HG02759 (cell line): Measurements from ENCODE around the gene ABI1.
"Not testable (repeated sequence)": the region's sequence is repeated elsewhere in the genome, so short reads cannot be mapped to it uniquely, and the experiment has no call there.

Experiments used
- ATAC-seq: cut with Tn5 transposase; IDR thresholded peaks from one replicate; pipeline ENCODE4 v1.9.1; 2021; ENCODE audit warnings: mild to moderate bottlenecking, moderate library complexity; ENCODE audit not compliant: unreplicated experiment

The ABI1 gene

DNA sequence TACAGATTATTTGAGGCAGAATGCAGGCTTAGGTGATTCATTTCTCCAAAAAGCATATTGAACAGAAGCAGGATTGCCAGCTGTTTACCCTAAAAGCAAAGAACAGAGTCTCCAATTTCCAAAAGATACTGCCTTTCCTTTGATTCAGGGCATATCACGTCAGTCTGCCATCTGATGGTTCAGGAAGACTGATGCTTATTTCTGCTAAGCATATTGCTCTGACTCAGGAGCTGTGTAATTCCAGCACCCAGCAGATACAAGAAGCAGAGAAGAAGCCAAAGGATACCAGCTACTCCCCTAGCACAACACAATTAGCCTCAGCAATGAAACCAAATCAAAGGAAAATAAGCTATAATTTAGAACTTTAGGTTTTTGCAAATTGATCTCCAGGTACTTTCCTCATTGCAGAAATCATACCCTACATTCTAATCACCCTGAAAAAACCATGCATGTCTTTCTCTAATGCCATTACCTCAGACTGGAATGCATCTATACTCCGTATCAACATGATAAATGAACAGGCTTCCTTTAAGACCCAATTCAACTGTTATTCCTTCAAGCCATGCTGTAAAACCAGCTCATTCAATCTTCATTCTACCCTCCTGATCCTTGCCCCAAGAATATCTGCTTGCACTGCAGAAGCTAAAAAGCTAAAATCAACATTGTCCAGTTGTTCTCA, 55.1 kb downstream of the ABI1 start:
- no peak for ATAC-seq

DNA sequence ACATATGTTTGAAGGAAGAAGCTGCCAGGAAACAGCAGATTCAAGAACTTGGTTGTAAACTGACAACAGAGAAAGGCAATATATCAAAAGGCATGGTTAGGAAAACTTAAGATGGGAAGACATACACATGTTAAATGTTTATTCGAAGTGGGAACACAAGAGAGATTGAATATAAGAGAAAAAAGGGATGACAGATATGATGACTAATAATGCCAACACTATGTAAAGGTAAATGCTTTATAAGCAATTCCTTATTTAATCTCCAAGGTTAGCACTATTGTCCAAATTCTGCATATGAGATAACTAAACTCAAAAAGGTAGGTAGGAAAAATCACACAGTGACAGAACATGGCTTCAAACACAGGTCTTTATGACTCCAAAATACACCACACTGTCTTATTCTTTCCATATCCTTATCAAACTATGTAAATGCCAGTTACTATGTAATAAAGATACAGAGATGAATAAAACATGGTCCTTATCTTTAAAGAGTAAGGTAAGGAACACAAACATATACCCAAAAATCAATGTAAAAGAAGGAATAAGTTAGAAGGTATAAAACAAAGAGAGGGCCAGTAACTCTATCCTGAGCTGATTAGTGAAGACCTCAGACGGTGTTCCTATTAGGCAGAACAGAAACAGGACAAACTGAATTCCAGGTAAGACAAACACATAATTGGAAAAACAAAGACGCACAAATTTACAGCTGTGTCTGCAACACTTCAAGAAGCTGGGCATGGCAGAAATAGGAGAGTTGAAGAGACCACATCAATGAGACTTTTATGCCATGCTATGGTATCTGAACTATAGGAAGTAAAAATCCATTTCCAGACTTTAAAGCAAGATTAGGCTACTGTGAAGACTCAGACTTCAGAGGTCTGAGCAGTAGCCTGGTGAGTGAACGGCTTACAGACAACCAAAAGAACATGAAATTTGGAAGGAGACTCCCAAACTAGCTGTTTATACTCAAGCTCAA, 56.1 kb downstream of the ABI1 start:
- ATAC-seq, result no peak

DNA sequence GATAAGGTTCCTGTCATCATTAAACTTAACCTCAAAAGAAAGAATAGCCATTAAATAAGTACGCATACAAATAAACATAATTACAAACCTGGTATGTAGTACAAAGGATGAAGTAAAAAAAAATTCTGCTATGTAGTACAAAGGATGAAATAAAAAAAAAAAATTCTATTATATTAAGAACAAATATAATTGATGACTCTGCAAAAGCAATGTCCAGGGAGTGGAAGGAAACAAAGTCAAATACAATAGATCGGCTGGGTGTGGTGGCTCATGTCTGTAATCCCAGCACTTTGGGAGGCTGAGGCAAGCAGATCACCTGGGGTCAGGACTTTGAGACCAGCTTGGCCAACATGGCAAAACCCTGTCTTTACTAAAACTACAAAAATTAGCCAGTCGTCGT, 56.9 kb downstream of the ABI1 start:
- no peak for ATAC-seq

DNA sequence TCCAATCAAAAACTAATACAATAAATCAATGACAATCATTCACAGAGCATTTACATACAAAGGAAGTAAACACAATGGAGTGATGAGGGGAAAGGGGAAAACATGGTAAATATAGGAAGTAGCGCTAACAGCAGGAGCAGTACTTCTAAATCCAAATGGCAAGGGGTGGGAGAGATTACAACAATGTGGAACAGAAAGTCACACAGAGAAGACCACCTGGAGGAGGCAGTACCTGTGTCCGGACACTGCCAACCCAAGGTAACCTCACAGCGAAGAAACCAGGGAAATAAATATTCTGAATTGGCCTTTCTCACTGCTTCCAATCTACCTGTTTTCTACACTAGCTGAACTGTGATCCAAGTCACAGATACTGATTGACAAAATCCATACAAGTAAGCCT, 58.2 kb downstream of the ABI1 start:
- no peak for ATAC-seq

DNA sequence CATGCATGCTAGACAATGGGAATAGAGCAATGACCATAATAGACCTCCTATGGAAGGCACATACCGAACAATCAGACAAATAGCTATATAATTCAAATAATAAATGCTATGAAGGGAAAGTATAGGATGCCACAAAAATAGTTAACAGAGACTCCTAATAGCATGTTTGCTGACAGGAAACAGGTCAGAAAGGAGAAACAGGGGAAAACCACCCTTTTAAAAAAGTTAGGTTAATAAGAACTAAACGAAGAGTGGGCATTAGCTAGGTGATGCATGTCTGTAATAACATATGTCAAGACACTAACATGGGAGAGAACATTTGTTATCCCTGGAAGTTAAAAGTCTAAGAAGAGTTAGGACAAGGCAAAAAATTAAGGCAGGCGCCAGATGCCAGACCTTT, 58.9 kb downstream of the ABI1 start:
- ATAC-seq, result no peak

DNA sequence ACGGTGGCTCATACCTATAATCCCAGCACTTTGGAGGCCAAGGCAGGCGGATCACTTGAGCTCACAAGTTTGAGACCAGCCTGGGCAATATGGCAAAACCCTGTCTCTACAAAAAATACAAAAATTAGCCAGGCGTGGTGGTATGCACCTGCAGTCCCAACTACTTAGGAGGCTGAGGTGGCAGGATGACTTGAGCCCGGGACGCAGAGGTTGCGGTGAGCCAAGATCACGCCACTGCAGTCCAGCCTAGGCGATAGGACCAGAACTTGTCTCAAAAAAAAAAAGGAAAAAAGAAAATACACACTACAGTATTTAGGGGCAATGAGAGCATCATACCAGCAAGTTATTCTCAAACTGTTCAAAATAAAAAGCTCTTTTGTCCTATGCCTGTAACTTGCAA, 59.5 kb downstream of the ABI1 start:
- ATAC-seq, result no peak

DNA sequence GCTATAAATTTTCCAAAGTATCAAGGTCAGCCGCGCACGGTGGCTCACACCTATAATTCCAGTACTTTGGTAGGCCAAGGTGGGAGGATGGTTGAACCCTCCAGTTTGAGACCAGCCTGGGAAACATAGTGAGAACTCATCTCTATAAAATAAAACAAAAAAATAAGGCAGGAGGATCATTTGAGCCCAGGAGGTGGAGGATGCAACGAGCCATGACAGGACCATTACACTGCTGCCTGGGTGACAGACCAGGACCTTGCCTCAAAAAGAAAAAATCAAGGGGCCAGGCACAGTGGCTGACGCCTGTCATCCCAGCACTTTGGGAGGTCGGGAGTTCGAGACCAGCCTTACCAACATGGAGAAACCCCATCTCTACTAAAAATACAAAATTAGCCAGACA, 60.3 kb downstream of the ABI1 start:
- ATAC-seq, result no peak

DNA sequence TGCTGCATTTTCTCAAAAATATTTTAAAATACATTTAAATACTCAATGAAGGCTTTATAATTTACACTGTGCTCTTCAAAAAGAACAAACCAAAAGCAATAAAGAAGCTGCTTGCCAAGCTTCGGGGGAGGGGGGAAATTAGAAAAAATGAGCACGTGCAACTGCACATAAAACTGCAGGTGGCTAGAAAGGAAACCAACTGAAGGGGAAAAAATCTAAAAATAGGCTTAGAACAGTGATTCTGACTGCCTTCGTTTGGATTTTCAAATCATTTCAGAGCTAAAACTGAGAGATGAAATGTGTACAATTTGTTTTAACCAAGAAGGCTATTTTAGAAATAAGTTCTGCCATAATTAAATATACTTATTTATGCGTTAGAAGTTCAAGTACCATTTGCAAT, 61.4 kb downstream of the ABI1 start:
- ATAC-seq, result peak; percentile 65

DNA sequence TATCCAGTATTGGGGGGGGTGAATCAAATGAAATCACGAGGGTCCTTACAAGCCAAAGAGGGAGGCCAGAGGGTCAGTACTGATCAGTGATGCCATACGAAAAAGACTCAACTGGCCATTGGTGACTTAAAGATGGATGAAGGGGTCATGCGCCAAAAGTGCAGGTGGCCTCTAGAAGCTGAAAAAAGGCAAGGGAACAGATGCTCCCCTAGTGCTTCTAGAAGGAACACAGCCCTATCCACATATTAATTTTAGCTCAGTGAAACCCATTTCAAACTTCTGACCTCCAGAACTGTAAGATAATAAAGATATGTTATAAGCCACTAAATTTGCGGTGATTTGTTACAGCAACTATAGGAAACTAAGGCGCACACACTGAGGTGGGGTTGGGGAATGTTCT, 62.5 kb downstream of the ABI1 start:
- ATAC-seq, result no peak

DNA sequence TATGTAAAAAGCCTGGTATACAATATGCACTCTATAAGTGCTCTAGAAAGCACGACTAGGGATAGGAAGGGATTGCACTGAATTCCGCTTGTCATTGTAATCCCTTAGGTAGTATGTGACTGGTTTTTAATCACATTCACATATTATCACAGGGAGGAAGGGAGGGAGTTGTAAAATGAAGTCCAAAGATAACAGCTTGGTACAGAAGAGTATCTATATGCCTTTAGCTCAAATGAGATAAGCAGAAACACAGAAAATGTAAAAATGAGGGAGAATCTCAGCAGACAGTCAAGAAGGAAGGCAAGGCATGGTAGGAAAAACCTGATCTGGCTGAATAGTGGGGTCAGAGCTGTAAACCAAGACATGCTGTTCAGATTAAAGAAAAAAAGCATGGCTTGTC, 63.4 kb downstream of the ABI1 start:
- no peak for ATAC-seq

DNA sequence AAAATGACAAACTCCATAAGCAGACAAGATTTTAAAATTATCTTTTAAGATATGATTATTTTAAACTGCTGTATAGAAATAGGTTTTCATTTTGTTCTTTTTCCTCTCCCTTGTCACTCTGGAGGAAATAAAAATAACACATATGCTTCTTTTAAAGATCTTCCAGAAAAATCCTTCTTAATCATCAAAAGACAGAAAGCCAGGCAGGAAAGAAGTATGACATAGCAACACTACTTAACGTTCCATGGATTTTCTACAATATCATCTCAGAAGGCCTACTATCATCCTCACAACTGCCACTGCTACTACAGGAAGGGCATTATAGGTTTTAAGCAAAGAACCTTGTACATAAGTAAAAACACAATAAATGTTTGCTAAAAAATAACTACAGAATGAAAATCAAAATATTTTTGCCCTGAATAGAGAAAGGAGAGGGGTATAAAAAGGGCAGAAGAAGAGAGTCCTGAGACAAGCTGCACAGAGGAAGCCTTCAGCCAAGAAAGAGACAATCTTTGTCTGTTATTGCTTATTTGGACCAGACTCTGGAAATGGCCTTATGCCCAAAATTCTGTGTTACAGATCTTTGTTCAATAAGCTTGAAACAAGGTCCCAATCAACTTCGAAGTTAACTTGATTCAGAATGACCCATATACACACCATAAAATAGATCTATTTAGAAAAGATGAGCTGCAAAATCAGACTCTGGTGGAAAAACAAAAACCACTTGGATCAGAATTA, 67.8 kb downstream of the ABI1 start:
- ATAC-seq, result no peak

DNA sequence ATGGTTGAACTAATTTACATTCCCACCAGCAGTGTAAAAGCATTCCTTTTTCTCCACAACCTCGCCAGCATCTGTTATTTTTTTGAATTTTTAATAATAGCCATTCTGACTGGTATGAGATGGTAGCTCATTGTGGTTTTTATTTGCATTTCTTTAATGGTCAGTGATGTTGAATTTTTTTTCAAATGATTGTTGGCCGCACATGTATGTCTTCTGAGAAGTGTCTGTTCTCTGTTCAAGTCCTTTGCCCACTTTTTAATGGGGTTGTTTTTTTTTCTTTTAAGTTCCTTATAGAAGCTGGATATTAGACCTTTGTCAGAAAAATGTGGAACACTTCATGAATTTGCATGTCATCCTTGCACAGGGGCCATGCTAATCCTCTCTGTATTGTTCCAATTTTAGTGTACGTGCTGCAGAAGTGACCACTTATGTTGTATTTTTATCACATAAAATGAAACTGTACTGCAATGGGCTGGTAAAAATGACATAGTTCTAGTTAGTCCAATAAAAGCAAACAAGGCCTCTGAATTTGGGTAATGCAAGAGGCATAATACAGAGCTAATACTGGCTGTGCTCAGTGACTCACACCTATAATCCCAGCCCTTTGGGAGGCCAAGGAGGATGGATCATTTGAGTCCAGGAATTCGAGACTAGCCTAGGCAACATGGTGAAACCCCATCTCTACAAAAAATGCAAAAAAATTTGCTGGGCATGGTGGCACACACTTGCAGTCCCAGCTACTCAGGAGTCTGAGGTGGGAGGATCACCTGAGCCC, 70.3 kb downstream of the ABI1 start:
- ATAC-seq, result no peak

DNA sequence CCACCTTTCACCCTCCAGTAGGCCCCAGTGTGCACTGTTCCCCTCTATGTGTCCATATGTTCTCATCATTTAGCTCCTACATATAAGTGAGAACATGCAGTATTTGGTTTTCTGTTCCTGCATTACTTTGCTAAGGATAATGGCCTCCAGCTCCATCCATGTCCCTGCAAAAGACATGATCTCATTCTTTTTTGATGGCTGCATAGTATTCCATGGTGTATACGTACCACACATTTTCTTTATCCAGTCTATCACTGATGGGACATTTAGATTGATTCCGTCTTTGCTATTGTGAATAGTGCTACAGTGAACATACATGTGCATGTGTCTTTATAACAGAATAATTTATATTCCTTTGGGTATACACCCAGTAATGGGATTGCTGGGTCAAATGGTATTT, 71.0 kb downstream of the ABI1 start:
- not testable (repeated sequence) for ATAC-seq

DNA sequence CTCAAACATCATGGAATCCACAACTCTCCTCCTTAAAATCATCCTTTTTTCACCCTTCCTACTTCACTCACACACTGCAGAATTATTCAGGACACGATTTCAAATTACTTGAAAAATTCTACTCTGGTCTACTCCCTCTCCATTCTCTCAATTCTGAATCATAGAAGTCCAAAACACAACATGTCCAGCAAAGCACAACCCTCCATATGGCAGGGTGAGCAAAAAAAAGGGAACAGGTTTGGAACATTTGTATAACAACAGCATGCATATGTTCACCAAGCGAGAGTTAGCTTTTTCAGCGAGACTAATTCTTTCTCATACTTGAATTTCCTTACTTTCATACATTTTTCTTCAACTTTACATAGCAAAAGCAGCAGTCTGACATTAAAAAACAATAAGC, 73.4 kb downstream of the ABI1 start:
- no peak for ATAC-seq

DNA sequence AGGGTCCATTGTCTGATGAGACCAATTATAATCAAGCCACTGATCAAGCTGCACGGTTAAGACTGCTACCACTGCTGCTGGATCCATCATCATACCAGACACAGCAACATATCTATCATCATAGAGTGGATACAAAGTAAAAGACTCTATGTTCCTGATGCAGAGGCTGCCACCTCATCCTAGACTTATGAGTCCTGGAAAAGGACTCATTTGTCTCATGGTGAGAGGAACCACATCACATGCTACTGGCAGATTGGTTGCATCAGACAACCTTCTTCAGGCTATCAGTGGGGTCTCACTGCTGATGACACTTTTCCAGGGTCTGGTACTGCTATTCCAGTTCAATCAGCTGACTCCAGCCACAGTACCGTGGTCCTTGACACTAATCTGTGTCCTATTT, 79.0 kb downstream of the ABI1 start:
- peak; percentile 13 for ATAC-seq

DNA sequence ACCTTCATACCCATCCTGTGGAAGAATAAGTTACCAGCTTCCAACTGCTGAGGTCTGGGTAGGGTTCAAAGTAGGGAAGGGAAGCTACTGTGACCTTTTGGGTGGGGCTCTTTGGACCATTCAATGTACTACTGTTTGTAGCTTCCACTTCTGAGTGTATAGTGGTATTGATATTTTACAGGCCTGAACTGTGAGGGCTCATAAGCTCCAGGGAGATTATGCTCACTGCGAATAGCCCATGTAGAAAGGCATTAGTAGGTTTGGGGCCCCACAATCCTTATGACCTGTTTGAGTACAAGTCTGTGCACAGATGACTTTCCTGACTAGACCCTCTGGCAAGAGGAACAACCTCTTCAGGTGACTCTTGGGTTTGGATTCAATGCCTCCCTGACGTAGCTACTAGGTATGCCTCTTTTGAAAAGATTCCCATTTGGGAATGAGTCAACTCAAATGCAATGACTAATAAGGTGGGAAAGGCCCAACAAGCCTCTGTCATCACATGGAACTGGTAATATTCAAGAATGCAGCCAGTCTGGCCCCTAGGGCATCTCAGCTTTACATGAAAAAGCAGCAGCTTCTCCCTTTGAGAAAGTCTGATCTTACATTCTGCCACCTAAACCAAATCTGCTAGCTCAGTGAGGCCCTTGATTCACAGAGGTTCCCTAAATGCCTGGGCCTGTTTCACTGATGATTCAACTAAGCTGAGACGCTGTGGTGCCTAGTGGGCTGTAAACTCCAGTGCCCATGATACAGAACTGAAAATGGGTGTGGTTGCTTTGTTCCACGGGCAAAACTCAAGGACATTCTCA, 79.8 kb downstream of the ABI1 start:
- ATAC-seq, result peak; percentile 78

DNA sequence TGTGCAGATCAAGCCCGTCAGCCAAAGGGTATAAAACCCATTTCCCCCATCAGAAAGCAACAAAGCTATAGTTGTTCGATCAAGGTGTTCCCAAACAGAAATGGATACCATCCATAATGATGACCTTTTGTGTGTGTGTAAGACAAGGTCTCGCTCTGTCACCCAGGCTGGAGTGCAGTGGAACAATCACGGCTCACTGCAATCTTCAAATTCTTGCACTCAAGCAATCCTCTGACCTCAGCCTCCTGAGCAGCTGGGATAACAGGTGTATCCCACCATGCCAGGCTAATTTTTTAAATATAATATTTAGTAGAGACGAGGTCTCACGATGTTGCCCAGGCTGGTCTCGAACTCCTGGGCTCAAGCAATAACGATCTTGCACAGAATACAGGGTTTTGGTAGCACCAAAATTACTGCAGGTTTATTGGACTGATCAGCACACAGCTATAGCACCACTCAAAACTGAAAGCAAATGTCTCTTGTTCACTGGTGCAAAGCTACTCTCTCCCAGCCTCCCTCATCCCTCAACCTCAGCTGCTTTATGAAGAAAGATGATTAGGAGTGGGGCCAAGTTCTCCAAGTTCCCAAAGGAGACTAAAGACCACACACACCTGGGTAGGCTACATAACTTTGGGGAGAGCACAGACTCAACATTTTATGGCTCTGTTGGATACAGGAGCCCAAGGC, 80.5 kb downstream of the ABI1 start:
- peak; percentile 38 for ATAC-seq

DNA sequence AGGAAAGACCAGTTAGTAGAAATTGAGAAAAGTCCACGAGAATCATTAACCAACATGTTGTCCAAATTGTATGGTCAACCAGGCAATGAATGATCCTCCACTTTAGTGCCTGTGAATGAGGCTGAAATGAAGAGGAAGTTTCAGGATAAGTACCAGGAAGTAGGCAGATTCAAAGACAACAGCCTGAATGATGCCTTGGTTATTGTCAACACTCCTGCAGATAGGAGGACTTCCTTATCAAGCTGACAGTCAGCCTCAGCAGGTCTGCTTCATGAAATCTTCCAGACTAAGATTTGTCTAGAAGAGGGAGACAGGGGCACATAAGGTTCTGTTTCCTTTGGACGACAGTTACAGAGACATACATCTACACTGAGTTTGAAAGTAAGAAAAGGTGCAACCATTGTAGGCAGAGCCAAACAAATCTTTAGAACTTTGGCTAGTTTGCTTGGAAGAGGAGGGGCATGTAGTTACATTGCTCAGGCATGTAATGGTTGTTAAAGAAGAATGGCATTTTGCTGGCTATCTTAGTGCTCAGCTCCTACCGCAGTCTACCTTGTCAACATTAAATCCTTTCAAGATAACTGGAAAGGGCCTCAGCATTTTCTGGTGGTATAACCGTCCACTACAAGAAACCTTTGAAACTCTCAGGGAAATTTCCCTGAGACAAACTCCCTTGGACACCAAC, 81.4 kb downstream of the ABI1 start:
- ATAC-seq, result no peak

DNA sequence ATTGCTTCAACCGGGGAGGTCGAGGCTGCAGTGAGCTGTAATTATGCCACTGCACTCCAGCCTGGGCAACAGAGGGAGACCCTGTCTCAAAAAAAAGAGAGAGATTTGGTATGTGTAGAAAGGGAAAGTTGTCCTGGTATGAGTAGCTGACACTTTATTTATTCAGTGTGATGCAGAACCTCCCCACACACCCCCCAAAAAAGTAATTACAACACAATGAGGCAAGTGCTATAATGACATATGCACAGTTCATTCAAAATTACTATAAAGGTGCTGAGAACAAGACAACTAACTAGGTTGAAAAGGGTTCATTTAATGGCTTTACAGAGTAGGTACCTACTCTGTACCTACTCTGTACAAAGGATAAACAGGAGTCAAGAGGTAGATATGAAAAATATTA, 83.1 kb downstream of the ABI1 start:
- ATAC-seq, result no peak
